RWPE1 (cell line): ENCODE data around the gene ATAT1.
A peak's percentile ranks its signal among the peaks of the same experiment; 100 is the strongest.

Experiments
- CTCF ChIA-PET: fragments of 350-600 bp; sonication (Branson Sonifier 250); formaldehyde crosslinking; extraction: SDS; loops from one replicate; lab custom pipeline; 2021; lab: Yijun Ruan, JAX
- POLR2A ChIA-PET: fragments of 400-600 bp; formaldehyde crosslinking; extraction: SDS; loops from one replicate; lab custom pipeline; 2020; ENCODE audit warnings: antibody characterized with exemption; ENCODE audit not compliant: low non-redundant PET; lab: Yijun Ruan, JAX
- DNase-seq: peaks from one replicate; pipeline ENCODE4 v3.0.0; 2012; ENCODE audit warnings: low spot score
- H3K27ac ChIP-seq: fragments of 450-650 bp; 2 replicates; pipeline ENCODE4 v1.5.1; 2017
- TF ChIP-seq, protein P1 (sequence below): fragments of 450-650 bp; conservative IDR thresholded peaks from 2 replicates; pipeline ENCODE4 v1.5.1; 2017; ENCODE audit warnings: low read depth, mild to moderate bottlenecking

The ATAT1 gene

DNA sequence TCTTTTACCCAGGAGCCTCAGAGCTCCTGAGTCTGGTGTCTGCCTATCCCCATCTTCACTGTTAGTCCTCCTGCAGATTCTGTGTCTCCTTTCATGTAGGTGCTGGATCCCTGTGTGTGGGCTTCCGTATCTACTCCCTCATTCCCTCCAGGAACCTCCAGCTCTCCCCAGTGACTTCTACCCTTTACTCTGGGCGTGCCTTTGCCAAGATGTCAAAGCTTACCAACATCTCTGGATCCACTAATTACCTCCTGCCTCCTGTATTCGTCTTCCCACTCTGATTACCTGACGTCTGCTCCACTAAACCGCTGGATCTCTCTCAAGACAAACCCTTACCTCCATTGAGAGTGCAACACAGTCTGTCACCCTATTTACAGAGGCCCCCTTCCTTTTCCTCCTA, 18.1 kb downstream of the ATAT1 start:
- DNase-seq: no peak
- TF ChIP-seq, protein P1, sequence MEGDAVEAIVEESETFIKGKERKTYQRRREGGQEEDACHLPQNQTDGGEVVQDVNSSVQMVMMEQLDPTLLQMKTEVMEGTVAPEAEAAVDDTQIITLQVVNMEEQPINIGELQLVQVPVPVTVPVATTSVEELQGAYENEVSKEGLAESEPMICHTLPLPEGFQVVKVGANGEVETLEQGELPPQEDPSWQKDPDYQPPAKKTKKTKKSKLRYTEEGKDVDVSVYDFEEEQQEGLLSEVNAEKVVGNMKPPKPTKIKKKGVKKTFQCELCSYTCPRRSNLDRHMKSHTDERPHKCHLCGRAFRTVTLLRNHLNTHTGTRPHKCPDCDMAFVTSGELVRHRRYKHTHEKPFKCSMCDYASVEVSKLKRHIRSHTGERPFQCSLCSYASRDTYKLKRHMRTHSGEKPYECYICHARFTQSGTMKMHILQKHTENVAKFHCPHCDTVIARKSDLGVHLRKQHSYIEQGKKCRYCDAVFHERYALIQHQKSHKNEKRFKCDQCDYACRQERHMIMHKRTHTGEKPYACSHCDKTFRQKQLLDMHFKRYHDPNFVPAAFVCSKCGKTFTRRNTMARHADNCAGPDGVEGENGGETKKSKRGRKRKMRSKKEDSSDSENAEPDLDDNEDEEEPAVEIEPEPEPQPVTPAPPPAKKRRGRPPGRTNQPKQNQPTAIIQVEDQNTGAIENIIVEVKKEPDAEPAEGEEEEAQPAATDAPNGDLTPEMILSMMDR: no peak
- POLR2A ChIA-PET: no interaction called here
- CTCF ChIA-PET: no interaction called here
- H3K27ac ChIP-seq: no peak overlapping the region

DNA sequence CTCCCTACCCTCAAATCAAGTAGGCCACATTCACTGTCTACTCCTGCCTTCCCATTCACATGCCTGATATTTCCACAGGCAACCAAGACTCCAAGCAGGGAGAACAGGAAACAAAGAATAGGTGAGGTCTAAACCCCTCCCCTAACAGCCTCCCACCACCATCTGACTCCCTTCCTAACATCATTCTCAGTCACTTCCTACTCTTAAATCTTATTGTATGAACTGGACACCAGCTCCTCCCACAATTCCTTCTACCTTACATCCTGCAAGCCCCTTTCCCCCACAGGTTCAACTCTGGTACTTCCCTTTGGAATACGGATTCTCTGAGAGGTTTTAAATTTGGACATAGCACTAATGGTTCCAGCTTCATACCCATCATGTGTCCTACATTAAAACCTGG, 19.3 kb downstream of the ATAT1 start:
- TF ChIP-seq, protein P1: no peak
- H3K27ac ChIP-seq: peak overlapping the region; percentile 91; the same call in 1 of the 2 replicates
- POLR2A ChIA-PET: interaction anchor here (1.1 kb wide), 1 partner anchor 32 kb away, joined by 3 read pairs; no protein-coding TSS in a partner anchor
- CTCF ChIA-PET: interaction anchor here (0.6 to 1.0 kb wide), 3 partner anchors 11 to 76 kb away, joined by 3 to 4 read pairs (median 3); no protein-coding TSS in a partner anchor
- DNase-seq: no peak

DNA sequence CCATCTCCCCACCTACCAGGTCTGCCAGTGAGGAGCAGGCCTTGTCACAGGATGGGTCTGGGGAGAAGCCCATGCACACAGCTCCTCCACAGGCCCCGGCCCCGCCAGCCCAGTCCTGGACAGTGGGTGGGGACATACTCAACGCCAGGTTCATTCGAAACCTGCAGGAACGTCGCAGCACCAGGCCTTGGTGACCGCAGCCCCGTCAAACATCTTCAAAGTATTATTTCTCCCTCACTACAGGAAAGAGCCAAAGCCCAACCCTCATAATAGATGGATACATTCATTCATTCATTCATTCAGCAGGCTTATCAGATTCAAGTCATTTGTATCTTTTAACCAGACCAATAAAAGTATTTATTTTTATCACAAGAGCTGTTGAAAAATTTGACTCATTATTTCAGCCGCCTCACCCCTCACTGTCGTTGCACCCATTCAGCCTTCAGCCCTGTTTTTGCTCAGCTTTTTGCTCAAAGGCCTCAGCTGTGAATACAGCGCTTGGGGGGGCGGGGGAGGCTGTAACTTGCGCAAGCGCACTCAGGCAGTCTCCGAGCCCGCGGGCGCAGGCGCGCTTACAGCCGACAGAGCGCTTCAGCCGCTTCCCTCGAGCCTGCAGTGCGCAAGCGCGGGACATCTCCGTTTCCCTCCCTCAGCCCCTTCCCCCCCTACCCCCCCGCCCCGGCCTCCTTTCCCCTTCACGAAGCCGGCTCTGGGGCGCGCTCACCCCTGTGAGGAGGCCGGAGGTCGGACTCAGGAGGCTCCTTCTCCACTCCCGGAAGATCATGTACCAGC, 20.0 kb downstream of the ATAT1 start, which contains the start of gene C6orf136:
TSS of gene C6orf136 (plus strand) at position 684 of the 792 bp plus-strand sequence. CDS start at position 783, 99 bp downstream.
- ChIA-PET CTCF (interaction anchor here (0.6 to 1.0 kb wide), 4 partner anchors 10 to 79 kb away, joined by 3 to 5 read pairs (median 4); no protein-coding TSS in a partner anchor), POLR2A (interaction anchor here (0.6 to 1.1 kb wide), 4 partner anchors 13 to 300 kb away, joined by 3 to 4 read pairs (median 4); no protein-coding TSS in a partner anchor)
- TF ChIP-seq, protein P1: no peak
- peak; percentile 97 for DNase-seq
- H3K27ac ChIP-seq: peak within 1 kb of the TSS; percentile 91

DNA sequence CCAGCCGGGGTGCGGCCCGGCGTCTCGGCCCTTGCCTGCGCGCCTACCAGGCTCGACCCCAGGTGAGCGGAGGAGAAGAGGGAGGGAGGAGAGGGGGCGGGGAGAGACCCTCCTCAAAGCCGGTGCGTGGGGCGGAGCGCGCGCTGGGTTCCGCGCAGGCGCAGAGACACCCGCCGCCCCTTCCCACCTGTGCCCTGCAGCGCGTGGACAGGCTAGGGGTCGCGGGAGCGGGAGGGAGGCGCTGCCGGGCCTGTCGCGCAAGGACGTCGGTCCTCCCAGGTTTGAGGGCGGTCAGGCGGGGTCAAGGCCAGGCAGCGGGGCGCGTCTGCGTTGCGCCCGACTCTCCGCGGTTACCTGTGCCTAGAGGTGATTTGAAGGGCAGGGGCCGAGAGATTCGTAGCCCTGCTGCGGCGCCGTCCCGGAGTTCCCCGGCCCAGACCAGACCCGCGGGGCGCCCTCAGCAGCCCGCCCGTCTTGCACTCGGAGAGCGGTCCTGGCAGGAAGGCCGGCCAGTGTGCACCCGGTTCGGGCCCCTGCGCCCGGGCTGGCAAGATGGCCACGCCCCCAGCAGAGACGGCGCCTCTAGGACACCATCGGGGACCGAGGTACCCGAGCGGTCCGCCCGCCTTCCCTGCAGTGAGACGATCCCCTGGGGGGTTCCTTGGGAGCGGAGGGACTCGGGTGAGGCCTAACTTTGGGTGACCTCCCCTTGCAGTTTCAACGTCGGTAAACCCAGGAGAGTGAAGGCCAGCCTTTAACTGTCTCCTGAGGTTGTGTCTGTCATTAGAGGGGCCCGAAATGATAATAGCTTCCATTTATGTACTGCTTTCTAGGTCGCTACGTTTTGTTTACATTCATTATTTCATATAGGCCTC, 20.8 kb downstream of the ATAT1 start:
- H3K27ac ChIP-seq: peak overlapping the region; percentile 91
- TF ChIP-seq, protein P1: no peak
- peak; percentile 50 for DNase-seq
- ChIA-PET POLR2A (no interaction called here), CTCF (interaction anchor here (0.9 kb wide), 1 partner anchor 80 kb away, joined by 5 read pairs; no protein-coding TSS in a partner anchor)

DNA sequence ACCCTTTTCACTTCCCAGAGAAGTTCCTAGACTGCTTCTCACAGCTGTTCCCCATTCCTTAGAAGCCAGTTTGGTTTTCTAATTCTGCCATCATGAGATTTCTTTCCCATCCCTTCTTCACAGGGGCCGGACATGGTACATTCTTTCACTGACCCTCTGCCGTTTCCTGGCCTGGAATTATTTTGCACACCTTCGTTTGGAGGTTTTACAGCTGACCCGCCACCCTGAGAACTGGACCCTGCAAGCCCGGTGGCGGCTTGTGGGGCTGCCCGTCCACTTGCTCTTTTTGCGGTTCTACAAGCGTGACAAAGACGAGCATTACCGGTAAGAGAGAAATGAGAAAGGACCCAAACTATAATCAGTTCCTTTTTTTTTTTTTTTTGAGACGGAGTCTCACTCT, 24.5 kb downstream of the ATAT1 start:
- TF ChIP-seq, protein P1: no peak
- H3K27ac ChIP-seq: 0 out of 2 replicates have a peak overlapping the region, but pooled peaks have one; percentile 12
- ChIA-PET POLR2A (no interaction called here), CTCF (interaction anchor here (0.7 kb wide), 2 partner anchors 29 to 226 kb away, joined by 4 read pairs; no protein-coding TSS in a partner anchor)
- no peak for DNase-seq
